Ascending aorta (tissue), 2 donors: ENCODE measurements around the gene MAF. TPM values are rescaled to one million over a fixed set of nuclear protein-coding genes. Genes with fewer than 3 reads are reported as not detected.

Experiments used
- DNase-seq, 2 donors: peaks; one replicate each; pipeline ENCODE4 v3.0.0-alpha.2; 2019; ENCODE audit warnings: low spot score in 2 of 2
- H3K27ac ChIP-seq, 2 donors: fragments of 200-600 bp; sonication (generic); one replicate each; pipeline ENCODE4 v1.5.1; 2016 to 2017; ENCODE audit warnings: mild to moderate bottlenecking in 1 of 2
- H3K27me3 ChIP-seq: fragments of 200-600 bp; sonication (generic); one replicate; pipeline ENCODE4 v1.5.1; 2017
- H3K36me3 ChIP-seq, 2 donors: fragments of 200-600 bp; sonication (generic); one replicate each; pipeline ENCODE4 v1.5.1; 2016
- H3K4me1 ChIP-seq, 2 donors: fragments of 200-600 bp; sonication (generic); one replicate each; pipeline ENCODE4 v1.5.1; 2016 to 2017; ENCODE audit warnings: mild to moderate bottlenecking in 1 of 2
- H3K4me3 ChIP-seq, 2 donors: fragments of 200-600 bp; sonication (generic); one replicate each; pipeline ENCODE4 v1.5.1; 2016 to 2017; ENCODE audit warnings: mild to moderate bottlenecking in 1 of 2
- H3K9me3 ChIP-seq, 2 donors: fragments of 200-600 bp; sonication (generic); one replicate each; pipeline ENCODE4 v1.5.1; 2016
- CTCF ChIP-seq, 3 experiments: fragments of 200-600 bp in 2 of 3; fragments of 450-650 bp in 1 of 3; sonication (generic) in 2 of 3; IDR thresholded peaks; one replicate each; pipeline ENCODE4 v1.5.1; 2016 to 2019; ENCODE audit warnings: antibody characterized with exemption in 3 of 3, mild to moderate bottlenecking in 1 of 3, moderate library complexity in 1 of 3
- intact Hi-C: fragments of 100-400 bp; cut with DNase I; formaldehyde crosslinking; loops from one replicate; pipeline ENCODE4 v1.15.1; 2023
- total RNA-seq: library from RNA; depleted of rRNA; stranded (reverse); fragments of >200 nt; gene quantifications from one replicate; pipeline ENCODE4 v1.1.0, GENCODE V29; 2016

MAF gene
- total RNA-seq, 1 donor from 2014 or later: 41.1 TPM

- H3K27ac ChIP-seq: no peak overlapping the region
- no peaks in the 10 kb centered on the region for H3K27me3 ChIP-seq
- H3K9me3 ChIP-seq: no peaks in the 10 kb centered on the region
- intact Hi-C loops: no loop called here
- no peak overlapping the region for H3K4me3 ChIP-seq
- no peak for TF ChIP-seq CTCF (IDR thresholded peaks at IDR 0.05)
- DNase-seq: no peak
- no peaks in the 10 kb centered on the region for H3K36me3 ChIP-seq
- H3K4me1 ChIP-seq: peaks cover 0 to 6% of the 10 kb centered on the region in 2 donors
Measured at GRCh38 chr16:79612207-79612606, 11.7 kb upstream of the MAF start.

DNA sequence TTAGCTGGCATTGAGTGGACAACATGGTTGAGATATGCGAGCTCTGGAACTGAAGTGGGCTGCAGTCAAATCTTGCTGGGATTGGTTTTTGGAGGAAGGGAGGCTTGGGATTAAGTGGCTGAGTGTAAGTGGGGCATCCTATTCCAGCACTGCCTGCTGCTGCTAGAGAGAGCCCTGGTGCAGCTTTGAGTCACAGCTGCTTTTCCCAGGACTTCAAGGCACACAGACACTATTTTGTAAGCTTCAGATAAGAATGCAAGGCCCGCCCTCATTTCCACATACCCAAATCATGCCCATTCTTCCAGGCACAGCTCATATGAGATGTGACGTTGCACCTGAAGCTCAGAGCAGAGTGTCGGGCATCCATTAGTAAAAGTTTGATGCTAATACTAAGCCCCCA lies 10.2 kb upstream of the MAF start:
- intact Hi-C loops: no loop called here
- Histone ChIP-seq H3K36me3 (no peaks in the 10 kb centered on the region), H3K27me3 (no peaks in the 10 kb centered on the region), H3K27ac (no peak overlapping the region), H3K9me3 (no peaks in the 10 kb centered on the region), H3K4me3 (no peak overlapping the region), H3K4me1 (peaks cover 0 to 8% of the 10 kb centered on the region in 2 donors)
- TF ChIP-seq CTCF (IDR thresholded peaks at IDR 0.05): no peak
- no peak for DNase-seq

DNA sequence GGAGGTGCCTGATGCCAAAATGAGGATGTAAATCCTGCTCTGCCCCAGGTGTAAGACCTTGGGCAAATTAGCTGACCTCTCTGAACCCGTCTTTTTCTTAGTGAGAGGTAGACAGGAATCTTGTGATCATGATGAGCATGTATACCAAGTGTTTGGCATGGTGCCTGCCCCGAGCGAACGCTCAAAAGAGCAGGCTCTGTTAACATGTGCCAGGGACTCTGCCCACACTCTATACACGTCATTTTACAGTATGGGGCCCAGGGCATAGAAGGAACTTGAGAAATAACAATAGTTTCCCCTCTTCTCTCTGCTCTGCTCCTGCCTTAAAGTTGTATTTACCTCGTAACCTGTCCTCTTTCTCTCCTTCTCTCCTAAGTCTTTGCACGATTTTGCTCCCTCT lies 9.3 kb upstream of the MAF start:
- no peak for TF ChIP-seq CTCF (IDR thresholded peaks at IDR 0.05)
- Histone ChIP-seq H3K4me1 (peaks cover 0 to 8% of the 10 kb centered on the region in 2 donors), H3K4me3 (no peak overlapping the region), H3K27me3 (no peaks in the 10 kb centered on the region), H3K27ac (no peak overlapping the region), H3K36me3 (no peaks in the 10 kb centered on the region), H3K9me3 (no peaks in the 10 kb centered on the region)
- intact Hi-C loops: loop anchor here (10.0 kb wide), 1 partner anchor 1485 kb away; no protein-coding TSS in a partner anchor
- DNase-seq: no peak

- Histone ChIP-seq H3K4me3 (no peak overlapping the region), H3K9me3 (no peaks in the 10 kb centered on the region), H3K4me1 (peaks cover 0 to 8% of the 10 kb centered on the region in 2 donors), H3K27me3 (no peaks in the 10 kb centered on the region), H3K27ac (no peak overlapping the region), H3K36me3 (no peaks in the 10 kb centered on the region)
- no peak for TF ChIP-seq CTCF (IDR thresholded peaks at IDR 0.05)
- no peak for DNase-seq
- intact Hi-C loops: loop anchor here (10.0 kb wide), 1 partner anchor 1484 kb away; no protein-coding TSS in a partner anchor
Measured at GRCh38 chr16:79608976-79609375, 8.4 kb upstream of the MAF start.

DNA sequence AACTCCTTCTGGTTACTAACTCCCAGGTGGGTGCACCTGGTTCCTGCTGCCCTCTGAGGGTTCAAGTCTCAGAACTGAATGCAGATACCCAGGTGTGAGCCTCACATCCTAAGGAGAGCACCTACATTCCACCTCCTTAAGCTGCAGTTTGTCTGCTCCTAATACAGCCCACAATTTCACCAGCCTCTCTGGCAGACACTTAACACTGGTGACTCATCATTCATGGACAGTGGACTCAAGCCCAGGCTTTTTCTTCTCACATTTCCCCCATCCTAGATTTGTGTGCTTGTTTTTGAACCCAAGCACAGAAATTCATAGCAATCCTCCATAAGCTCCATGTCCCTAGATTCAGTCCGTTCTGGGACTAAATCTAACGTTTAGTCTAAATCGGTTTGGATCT lies 7.0 kb upstream of the MAF start:
- no peak for TF ChIP-seq CTCF (IDR thresholded peaks at IDR 0.05)
- no peak overlapping the region for H3K27ac ChIP-seq
- H3K4me3 ChIP-seq: no peak overlapping the region
- no peaks in the 10 kb centered on the region for H3K9me3 ChIP-seq
- no peaks in the 10 kb centered on the region for H3K36me3 ChIP-seq
- no peak for DNase-seq
- peaks cover 0 to 10% of the 10 kb centered on the region in 2 donors for H3K4me1 ChIP-seq
- intact Hi-C loops: loop anchor here (10.0 kb wide), 1 partner anchor 1483 kb away; no protein-coding TSS in a partner anchor
- no peaks in the 10 kb centered on the region for H3K27me3 ChIP-seq

DNA sequence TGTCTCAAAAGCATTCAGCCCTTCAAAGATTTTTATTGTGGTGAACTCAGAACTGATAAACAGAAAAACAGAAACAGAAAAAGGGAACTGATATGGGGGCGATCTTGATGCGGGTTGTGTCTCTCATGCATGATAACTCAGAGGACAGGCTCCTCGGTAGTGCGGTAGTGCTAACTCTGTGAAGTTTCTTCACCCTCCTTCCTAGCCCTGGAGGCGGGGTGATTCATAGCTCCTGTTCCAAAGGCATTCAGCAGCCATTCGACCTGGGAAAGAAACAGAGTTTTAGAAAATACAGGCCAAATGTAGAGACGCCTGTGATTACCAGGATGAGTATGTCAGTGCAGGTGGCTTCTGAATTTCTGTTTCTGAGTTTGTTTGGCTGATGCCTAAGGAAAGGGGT lies 5.5 kb upstream of the MAF start:
- Histone ChIP-seq H3K27me3 (no peaks in the 10 kb centered on the region), H3K4me1 (peaks cover 0 to 13% of the 10 kb centered on the region in 2 donors), H3K4me3 (no peak overlapping the region), H3K9me3 (no peaks in the 10 kb centered on the region), H3K36me3 (no peaks in the 10 kb centered on the region), H3K27ac (no peak overlapping the region)
- intact Hi-C loops: loop anchor here (10.0 kb wide), 1 partner anchor 1481 kb away; no protein-coding TSS in a partner anchor
- DNase-seq: no peak
- TF ChIP-seq CTCF (IDR thresholded peaks at IDR 0.05): no peak
